WTC11 (cell line): ENCODE results near the gene CAMK2D.

Source experiments
- AFF4 ChIP-seq: sonication (generic); formaldehyde crosslinking; IDR thresholded peaks from 2 replicates; pipeline ENCODE4 v1.8.1; 2023; ENCODE audit warnings: mild to moderate bottlenecking, missing genetic modification reagents, borderline replicate concordance
- ARID4B ChIP-seq: sonication (generic); formaldehyde crosslinking; IDR thresholded peaks from 2 replicates; pipeline ENCODE4 v1.8.0; 2023; ENCODE audit warnings: missing genetic modification reagents, mild to moderate bottlenecking, borderline replicate concordance
- ATF2 ChIP-seq: sonication (generic); formaldehyde crosslinking; IDR thresholded peaks from 2 replicates; pipeline ENCODE4 v1.8.1; 2022; ENCODE audit warnings: low read depth, missing genetic modification reagents, borderline replicate concordance
- CREB1 ChIP-seq: sonication (generic); formaldehyde crosslinking; IDR thresholded peaks from 2 replicates; pipeline ENCODE4 v1.8.0; 2023; ENCODE audit warnings: mild to moderate bottlenecking, missing genetic modification reagents
- CTCF ChIP-seq: fragments of 200-600 bp; IDR thresholded peaks from 2 replicates; pipeline ENCODE4 v1.8.0; 2022; ENCODE audit warnings: antibody characterized with exemption
- FOXJ3 ChIP-seq: sonication (generic); formaldehyde crosslinking; IDR thresholded peaks from 2 replicates; pipeline ENCODE4 v1.9.0; 2021; ENCODE audit warnings: missing genetic modification reagents, mild to moderate bottlenecking, borderline replicate concordance
- MYBL2 ChIP-seq: sonication (generic); formaldehyde crosslinking; IDR thresholded peaks from 2 replicates; pipeline ENCODE4 v1.8.1; 2023; ENCODE audit warnings: mild to moderate bottlenecking, moderate library complexity, missing genetic modification reagents
- SMAD3 ChIP-seq: sonication (generic); formaldehyde crosslinking; IDR thresholded peaks from 2 replicates; pipeline ENCODE4 v1.8.0; 2022; ENCODE audit warnings: missing genetic modification reagents, mild to moderate bottlenecking, borderline replicate concordance
- TCF7 ChIP-seq: sonication (generic); formaldehyde crosslinking; IDR thresholded peaks from 2 replicates; pipeline ENCODE4 v1.8.0; 2022; ENCODE audit warnings: mild to moderate bottlenecking, low read depth, missing genetic modification reagents, moderate library complexity
- USF2 ChIP-seq: sonication (generic); formaldehyde crosslinking; IDR thresholded peaks from 2 replicates; pipeline ENCODE4 v1.8.1; 2023; ENCODE audit warnings: mild to moderate bottlenecking, missing genetic modification reagents, moderate library complexity
- ZNF121 ChIP-seq: sonication (generic); formaldehyde crosslinking; IDR thresholded peaks from 2 replicates; pipeline ENCODE4 v1.8.0; 2023; ENCODE audit warnings: missing genetic modification reagents
- ZNF263 ChIP-seq: sonication (generic); formaldehyde crosslinking; IDR thresholded peaks from 2 replicates; pipeline ENCODE4 v1.8.1; 2022; ENCODE audit warnings: low read depth, mild to moderate bottlenecking, moderate library complexity, missing genetic modification reagents
- ZNF512 ChIP-seq: sonication (generic); formaldehyde crosslinking; IDR thresholded peaks from 2 replicates; pipeline ENCODE4 v1.8.1; 2022; ENCODE audit warnings: missing genetic modification reagents, borderline replicate concordance

- no peak for TF ChIP-seq CTCF
- no peak for TF ChIP-seq ZNF121 (CRISPR knock-in tag)
- no peak for TF ChIP-seq FOXJ3 (CRISPR knock-in tag)
- no peak for TF ChIP-seq ATF2
- TF ChIP-seq AFF4, result no peak
- no peak for TF ChIP-seq ARID4B (CRISPR knock-in tag)
- no peak for TF ChIP-seq USF2 (CRISPR knock-in tag)
- TF ChIP-seq SMAD3 (CRISPR knock-in tag), result no peak
- no peak for TF ChIP-seq ZNF512 (CRISPR knock-in tag)
- no peak for TF ChIP-seq MYBL2 (CRISPR knock-in tag)
- TF ChIP-seq CREB1 (CRISPR knock-in tag), result no peak
- no peak for TF ChIP-seq ZNF263 (CRISPR knock-in tag)
- no peak for TF ChIP-seq TCF7 (CRISPR knock-in tag)
Observed at GRCh38 chr4:113504422-113504821, 257.1 kb downstream of the CAMK2D start.
